Lower lobe of right lung (tissue), 2 donors: ENCODE results near the gene NIPAL3. TPM values are rescaled to one million over a fixed set of nuclear protein-coding genes. Genes with fewer than 3 reads are reported as not detected.

Experiments
- ATAC-seq, 2 donors: fragments of 200-7000 bp; cut with Tn5 transposase; one replicate each; pipeline ENCODE4 v1.9.1; 2020 to 2022; ENCODE audit warnings: mild to moderate bottlenecking in 2 of 2, moderate library complexity in 2 of 2
- DNase-seq: peaks from one replicate; pipeline ENCODE4 v3.0.0-alpha.2; 2020
- H3K27ac ChIP-seq: fragments of 200-600 bp; one replicate; pipeline ENCODE4 v1.8.0; 2022
- H3K27me3 ChIP-seq: fragments of 200-600 bp; one replicate; pipeline ENCODE4 v1.8.0; 2022; ENCODE audit warnings: low read depth
- H3K36me3 ChIP-seq: fragments of 200-600 bp; one replicate; pipeline ENCODE4 v1.8.0; 2022; ENCODE audit warnings: mild to moderate bottlenecking
- H3K4me1 ChIP-seq: fragments of 200-600 bp; one replicate; pipeline ENCODE4 v1.8.0; 2022
- H3K4me3 ChIP-seq: fragments of 200-600 bp; one replicate; pipeline ENCODE4 v1.8.0; 2022; ENCODE audit warnings: mild to moderate bottlenecking
- H3K9me3 ChIP-seq: fragments of 200-600 bp; one replicate; pipeline ENCODE4 v1.8.0; 2022
- CTCF ChIP-seq: fragments of 200-600 bp; IDR thresholded peaks from one replicate; pipeline ENCODE4 v1.8.0; 2022; ENCODE audit warnings: antibody characterized with exemption, mild to moderate bottlenecking
- intact Hi-C: fragments of 100-400 bp; cut with DNase I; formaldehyde crosslinking; loops from one replicate; pipeline ENCODE4 v1.11.0; 2022
- total RNA-seq: library from RNA; stranded (reverse); fragmentation: NEBNext Ultra II Directional; extraction: Animal tissue kit (Norgen Biotek cat#: 25700); gene quantifications from one replicate; pipeline ENCODE4 v1.2.1, GENCODE V29; 2021
- donor health status: DM: no; HTN: yes; CAD: no; lungs with severe emphysema.

Gene NIPAL3
- total RNA-seq, 1 donor from 2014 or later: 38.0 TPM

GRCh38 chr1:24418898-24419628 lies 3.5 kb downstream of the NIPAL3 start:
- no peaks in the 10 kb centered on the region for H3K27me3 ChIP-seq
- intact Hi-C loops: no loop called here
- H3K27ac ChIP-seq: peak overlapping the region; percentile 55
- ATAC-seq (peak; percentile 61 to 67), DNase-seq (peak; percentile 83)
- peaks cover 37% of the 10 kb centered on the region for H3K36me3 ChIP-seq
- TF ChIP-seq CTCF: no peak
- H3K4me1 ChIP-seq: peaks cover 45% of the 10 kb centered on the region
- H3K9me3 ChIP-seq: no peaks in the 10 kb centered on the region
- H3K4me3 ChIP-seq: no peak overlapping the region

- intact Hi-C loops: no loop called here
- Histone ChIP-seq H3K36me3 (peaks cover 37% of the 10 kb centered on the region), H3K9me3 (no peaks in the 10 kb centered on the region), H3K4me1 (peaks cover 36% of the 10 kb centered on the region), H3K27ac (no peak overlapping the region), H3K27me3 (no peaks in the 10 kb centered on the region), H3K4me3 (no peak overlapping the region)
- ATAC-seq (no peak), DNase-seq (no peak)
- no peak for TF ChIP-seq CTCF
Observed at GRCh38 chr1:24420547-24420946, 4.9 kb downstream of the NIPAL3 start.

GRCh38 chr1:24421502-24421901 lies 5.9 kb downstream of the NIPAL3 start:
- intact Hi-C loops: no loop called here
- no peak for TF ChIP-seq CTCF
- Histone ChIP-seq H3K9me3 (no peaks in the 10 kb centered on the region), H3K4me1 (peaks cover 31% of the 10 kb centered on the region), H3K27ac (no peak overlapping the region), H3K4me3 (no peak overlapping the region), H3K36me3 (peaks cover 37% of the 10 kb centered on the region), H3K27me3 (no peaks in the 10 kb centered on the region)
- DNase-seq (no peak), ATAC-seq (no peak)

- H3K4me3 ChIP-seq: no peak overlapping the region
- ATAC-seq (no peak), DNase-seq (no peak)
- no peak overlapping the region for H3K27ac ChIP-seq
- peaks cover 5% of the 10 kb centered on the region for H3K4me1 ChIP-seq
- H3K27me3 ChIP-seq: no peaks in the 10 kb centered on the region
- no peak for TF ChIP-seq CTCF
- peaks cover 37% of the 10 kb centered on the region for H3K36me3 ChIP-seq
- no peaks in the 10 kb centered on the region for H3K9me3 ChIP-seq
- intact Hi-C loops: no loop called here
Observed at GRCh38 chr1:24424207-24424606, 8.6 kb downstream of the NIPAL3 start.

- Histone ChIP-seq H3K36me3 (peaks cover 30% of the 10 kb centered on the region), H3K27ac (no peak overlapping the region), H3K27me3 (no peaks in the 10 kb centered on the region), H3K4me3 (no peak overlapping the region), H3K9me3 (no peaks in the 10 kb centered on the region), H3K4me1 (no peaks in the 10 kb centered on the region)
- intact Hi-C loops: no loop called here
- DNase-seq (no peak), ATAC-seq (no peak)
- TF ChIP-seq CTCF: no peak
Observed at GRCh38 chr1:24424990-24425389, 9.4 kb downstream of the NIPAL3 start.
